WI38 (cell line): ENCODE data around the gene PROM1.

ENCODE experiments used
- H3K4me3 ChIP-seq: 2 replicates; pipeline ENCODE4 v1.5.1; 2011; ENCODE audit warnings: low read depth, mild to moderate bottlenecking, control low read depth, low read length
- TF ChIP-seq, protein P1 (sequence below): IDR thresholded peaks from 2 replicates; pipeline ENCODE4 v1.5.1; 2012; ENCODE audit warnings: low read depth, mild to moderate bottlenecking, control low read depth, low read length

PROM1 gene

DNA sequence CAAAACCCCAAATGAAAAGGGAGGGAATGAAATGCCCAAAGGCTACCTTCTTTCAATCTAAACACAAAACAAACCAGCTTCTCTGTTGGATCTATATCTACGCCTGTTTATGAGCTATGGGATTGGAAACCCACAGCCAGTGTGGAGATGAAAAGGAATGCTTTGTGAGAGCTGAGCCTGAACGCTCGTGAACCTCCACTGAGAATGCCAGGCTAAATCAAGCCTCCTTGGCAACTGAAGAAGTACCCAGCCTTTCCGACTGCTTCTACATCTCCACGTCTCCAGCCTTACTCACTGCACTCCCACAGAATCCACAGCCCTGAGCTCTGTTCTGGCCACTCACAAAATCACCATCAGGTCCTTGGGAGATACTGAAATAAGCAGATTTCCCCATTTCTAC, 31.8 kb downstream of the PROM1 start:
- TF ChIP-seq, protein P1, sequence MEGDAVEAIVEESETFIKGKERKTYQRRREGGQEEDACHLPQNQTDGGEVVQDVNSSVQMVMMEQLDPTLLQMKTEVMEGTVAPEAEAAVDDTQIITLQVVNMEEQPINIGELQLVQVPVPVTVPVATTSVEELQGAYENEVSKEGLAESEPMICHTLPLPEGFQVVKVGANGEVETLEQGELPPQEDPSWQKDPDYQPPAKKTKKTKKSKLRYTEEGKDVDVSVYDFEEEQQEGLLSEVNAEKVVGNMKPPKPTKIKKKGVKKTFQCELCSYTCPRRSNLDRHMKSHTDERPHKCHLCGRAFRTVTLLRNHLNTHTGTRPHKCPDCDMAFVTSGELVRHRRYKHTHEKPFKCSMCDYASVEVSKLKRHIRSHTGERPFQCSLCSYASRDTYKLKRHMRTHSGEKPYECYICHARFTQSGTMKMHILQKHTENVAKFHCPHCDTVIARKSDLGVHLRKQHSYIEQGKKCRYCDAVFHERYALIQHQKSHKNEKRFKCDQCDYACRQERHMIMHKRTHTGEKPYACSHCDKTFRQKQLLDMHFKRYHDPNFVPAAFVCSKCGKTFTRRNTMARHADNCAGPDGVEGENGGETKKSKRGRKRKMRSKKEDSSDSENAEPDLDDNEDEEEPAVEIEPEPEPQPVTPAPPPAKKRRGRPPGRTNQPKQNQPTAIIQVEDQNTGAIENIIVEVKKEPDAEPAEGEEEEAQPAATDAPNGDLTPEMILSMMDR, result no peak
- no peak overlapping the region for H3K4me3 ChIP-seq

DNA sequence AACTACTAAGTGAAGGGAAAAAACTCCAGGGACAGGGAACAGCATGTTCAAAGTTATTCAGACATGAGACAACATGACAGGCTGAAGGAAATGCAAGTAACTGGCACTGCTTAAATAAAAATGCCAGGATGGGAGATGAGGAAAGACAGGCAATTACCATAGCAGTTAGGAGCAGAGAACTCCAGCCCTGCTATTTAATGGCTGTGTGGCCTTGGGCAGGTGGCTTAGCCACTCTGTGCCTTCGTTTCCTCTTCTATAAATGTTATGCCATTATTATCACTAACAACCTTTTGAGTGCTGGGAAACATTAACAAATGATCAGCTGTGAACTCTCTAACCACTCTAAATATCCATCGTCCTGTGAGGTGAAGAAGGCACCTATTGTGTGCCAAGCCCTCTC, 32.7 kb downstream of the PROM1 start:
- H3K4me3 ChIP-seq, result no peak overlapping the region
- TF ChIP-seq, protein P1, result no peak

DNA sequence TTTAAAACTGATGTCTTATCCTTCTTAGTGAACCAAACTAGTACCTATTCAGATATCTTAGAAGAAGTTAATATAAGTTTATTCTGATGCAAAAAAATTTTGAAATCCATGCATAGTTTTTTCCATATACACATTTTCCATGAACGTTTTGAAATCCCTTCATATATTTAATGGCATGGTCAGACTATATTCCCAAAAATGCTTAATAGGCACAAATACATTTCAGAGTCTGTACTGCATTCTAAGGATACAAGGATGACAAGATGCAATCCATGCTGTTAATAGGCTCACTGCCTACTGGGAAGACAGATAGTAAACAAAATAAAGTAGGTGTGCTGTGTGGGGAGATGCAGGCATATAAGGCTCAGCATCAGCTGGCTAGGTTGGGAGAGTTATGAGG, 33.2 kb downstream of the PROM1 start:
- TF ChIP-seq, protein P1, result no peak
- no peak overlapping the region for H3K4me3 ChIP-seq

DNA sequence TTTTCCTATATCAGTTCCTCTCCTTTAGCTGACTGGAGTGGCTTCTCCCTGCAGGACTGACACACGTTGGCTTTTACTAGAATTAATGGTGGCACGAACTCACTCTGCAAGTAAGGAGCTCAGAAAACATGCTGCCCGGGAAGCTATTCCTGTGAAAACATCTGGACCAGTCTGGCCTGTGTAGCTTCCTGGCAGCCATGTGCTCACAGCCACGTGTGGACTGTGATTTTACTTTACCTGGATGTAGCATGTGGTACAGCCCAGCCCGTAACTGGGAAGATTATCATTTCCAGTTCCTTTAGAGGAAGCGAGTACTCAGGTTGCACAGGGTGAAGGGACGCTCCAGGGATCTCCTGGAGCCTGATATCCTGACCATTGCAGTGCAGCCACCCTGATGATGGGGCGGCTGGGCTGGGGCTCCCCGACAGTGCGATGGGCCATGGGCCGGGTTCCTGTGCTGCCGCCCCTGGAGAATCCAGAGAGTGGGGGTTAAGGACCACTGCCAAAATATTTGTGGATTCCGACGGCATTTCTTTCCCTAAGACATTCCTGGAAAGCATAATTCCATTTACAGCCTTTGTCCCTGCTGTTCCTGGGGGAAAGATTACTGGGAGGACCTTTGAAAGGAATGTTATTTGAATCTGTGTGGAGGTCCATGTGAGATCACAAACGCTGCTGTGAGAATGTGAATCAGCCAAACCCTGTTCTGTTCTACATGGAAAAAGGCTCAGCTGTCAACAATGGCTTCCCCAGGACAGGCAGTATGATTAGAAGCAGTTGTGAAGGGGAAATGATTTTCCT, 35.0 kb downstream of the PROM1 start:
- H3K4me3 ChIP-seq, result no peak overlapping the region
- TF ChIP-seq, protein P1, result no peak

DNA sequence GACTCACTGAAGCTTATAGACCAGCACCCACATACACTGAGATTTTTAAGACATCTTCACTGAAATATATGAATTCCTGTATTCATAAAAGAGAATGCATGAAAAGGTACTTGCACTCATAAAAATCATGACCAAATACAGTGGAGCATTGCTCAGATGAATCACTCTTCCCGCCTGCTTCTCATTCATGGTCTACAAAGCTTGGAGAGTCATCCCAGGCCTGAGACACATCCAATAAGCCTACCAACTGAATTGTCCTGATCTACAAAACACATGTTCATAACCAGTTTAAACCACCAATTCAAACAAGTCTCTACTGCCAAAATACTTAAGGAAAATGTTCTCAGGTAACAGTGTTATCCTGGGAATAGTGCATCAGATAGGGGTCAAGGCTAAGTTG, 38.1 kb downstream of the PROM1 start:
- no peak overlapping the region for H3K4me3 ChIP-seq
- TF ChIP-seq, protein P1, result no peak

DNA sequence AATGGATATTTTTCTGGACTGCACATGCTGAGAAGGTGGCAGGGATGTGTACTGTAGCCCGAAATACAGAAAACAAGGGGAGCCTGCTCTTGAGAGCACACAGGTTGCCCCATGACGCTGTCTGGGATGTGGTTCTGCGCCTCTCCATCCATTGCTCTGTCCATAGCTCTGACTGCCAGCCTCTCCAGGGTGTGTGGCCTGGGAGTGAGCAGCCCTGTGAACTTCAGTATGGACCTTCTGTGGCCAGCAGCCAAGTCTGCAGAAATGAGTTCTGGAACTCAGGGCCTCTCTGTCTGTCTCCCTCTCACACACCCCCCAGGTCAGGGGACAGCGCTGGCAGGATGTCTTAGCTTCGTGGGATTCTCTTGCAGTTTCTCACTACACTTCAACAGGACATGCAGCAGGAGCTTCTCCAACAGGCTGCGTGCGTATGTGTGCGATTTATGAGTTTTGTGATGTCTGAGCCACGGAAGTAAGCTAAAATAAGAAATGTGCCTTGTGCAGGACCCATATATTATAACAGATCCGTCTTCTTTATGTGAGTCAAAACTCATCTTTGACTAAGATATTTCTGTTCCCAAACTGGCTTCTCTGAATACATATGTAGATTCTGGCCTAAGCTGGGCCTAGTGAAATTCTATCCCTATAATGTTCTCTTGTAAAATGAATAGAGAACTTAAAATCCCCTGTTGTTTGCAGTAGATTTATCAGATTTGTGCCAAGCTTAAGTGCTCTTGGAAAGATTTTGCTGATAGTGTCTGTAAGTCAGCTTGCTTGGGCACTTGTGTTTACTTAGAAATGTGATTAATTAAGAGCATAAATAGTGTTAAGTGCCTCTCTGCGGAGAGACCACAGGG, 40.0 kb downstream of the PROM1 start:
- TF ChIP-seq, protein P1, result no peak
- no peak overlapping the region for H3K4me3 ChIP-seq

DNA sequence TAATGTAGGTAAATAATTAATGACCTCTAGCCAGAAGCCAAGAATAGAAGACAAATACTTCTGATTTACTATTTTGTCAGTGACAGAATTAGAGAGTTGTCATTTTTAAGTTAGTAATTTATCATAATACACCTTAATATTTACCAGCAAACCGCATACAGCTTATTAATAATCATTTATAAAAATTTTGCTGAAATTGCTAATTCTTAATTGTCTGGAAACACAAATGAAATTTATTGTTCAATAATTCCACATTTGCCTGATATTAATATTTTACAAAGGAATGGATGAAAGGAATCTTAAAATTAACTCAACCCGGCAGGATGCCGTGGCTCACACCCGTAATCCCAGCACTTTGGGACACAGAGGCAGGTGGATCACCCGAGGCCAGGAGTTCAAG, 44.7 kb downstream of the PROM1 start:
- TF ChIP-seq, protein P1, result no peak
- no peak overlapping the region for H3K4me3 ChIP-seq
